WTC11 (cell line): ENCODE measurements around the gene TMEM212. TPM values are rescaled to one million over a fixed set of nuclear protein-coding genes. Genes with fewer than 3 reads are reported as not detected.

Source experiments
- ATAC-seq: fragments of 200-7000 bp; cut with Tn5 transposase; 2 replicates; pipeline ENCODE4 v1.10.0; 2021; ENCODE audit warnings: mild to moderate bottlenecking, moderate library complexity
- CTCF ChIA-PET: fragments of 300-600 bp; sonication (Branson Sonifier 250); formaldehyde crosslinking; loops from one replicate; lab custom pipeline; 2021; ENCODE audit warnings: antibody characterized with exemption; lab: Charles Lee
- POLR2A ChIA-PET: fragments of 350-600 bp; sonication (Branson Sonifier 250); formaldehyde crosslinking; loops from one replicate; lab custom pipeline; 2021; ENCODE audit warnings: antibody characterized with exemption; lab: Charles Lee
- DNase-seq: peaks from one replicate; pipeline ENCODE4 v3.0.0; 2021; ENCODE audit warnings: low spot score
- H3K27ac Mint-ChIP-seq: 2 replicates; pipeline ENCODE4 v1.8.0; 2021; ENCODE audit warnings: mixed read lengths
- H3K27me3 Mint-ChIP-seq: 2 replicates; pipeline ENCODE4 v1.8.0; 2021; ENCODE audit warnings: low read depth, mild to moderate bottlenecking, moderate library complexity, mixed read lengths
- H3K36me3 Mint-ChIP-seq: 2 replicates; pipeline ENCODE4 v1.8.0; 2021; ENCODE audit warnings: mixed read lengths
- H3K4me1 Mint-ChIP-seq: 2 replicates; pipeline ENCODE4 v1.8.0; 2022; ENCODE audit warnings: mixed read lengths
- H3K4me3 Mint-ChIP-seq: 2 replicates; pipeline ENCODE4 v1.8.0; 2021; ENCODE audit warnings: mild to moderate bottlenecking, moderate library complexity, mixed read lengths
- H3K9me3 Mint-ChIP-seq: 2 replicates; pipeline ENCODE4 v1.8.0; 2021; ENCODE audit warnings: mixed read lengths
- ARID4B ChIP-seq: sonication (generic); formaldehyde crosslinking; IDR thresholded peaks from 2 replicates; pipeline ENCODE4 v1.8.0; 2023; ENCODE audit warnings: missing genetic modification reagents, mild to moderate bottlenecking, borderline replicate concordance
- ATF2 ChIP-seq: sonication (generic); formaldehyde crosslinking; IDR thresholded peaks from 2 replicates; pipeline ENCODE4 v1.8.1; 2022; ENCODE audit warnings: low read depth, missing genetic modification reagents, borderline replicate concordance
- CTCF ChIP-seq: fragments of 200-600 bp; IDR thresholded peaks from 2 replicates; pipeline ENCODE4 v1.8.0; 2022; ENCODE audit warnings: antibody characterized with exemption
- EMX1 ChIP-seq: fragments of 250-450 bp; sonication (Bioruptor Pico); IDR thresholded peaks from 2 replicates; pipeline ENCODE4 v1.8.0; 2021; ENCODE audit warnings: mild to moderate bottlenecking
- ETV6 ChIP-seq: sonication (generic); formaldehyde crosslinking; IDR thresholded peaks from 2 replicates; pipeline ENCODE4 v1.8.1; 2022; ENCODE audit warnings: mild to moderate bottlenecking, missing genetic modification reagents
- FOXP1 ChIP-seq: sonication (generic); formaldehyde crosslinking; IDR thresholded peaks from 2 replicates; pipeline ENCODE4 v1.8.0; 2022; ENCODE audit warnings: missing genetic modification reagents, mild to moderate bottlenecking, moderate library complexity, borderline replicate concordance
- GABPB1 ChIP-seq: sonication (generic); formaldehyde crosslinking; IDR thresholded peaks from 2 replicates; pipeline ENCODE4 v1.8.1; 2023; ENCODE audit warnings: mild to moderate bottlenecking, missing genetic modification reagents
- HMGA2 ChIP-seq: fragments of 250-450 bp; sonication (Bioruptor Pico); IDR thresholded peaks from 2 replicates; pipeline ENCODE4 v1.4.0; 2021; ENCODE audit warnings: mild to moderate bottlenecking, moderate library complexity
- JAZF1 ChIP-seq: fragments of 250-450 bp; sonication (Bioruptor Pico); IDR thresholded peaks from 2 replicates; pipeline ENCODE4 v1.9.0; 2021; ENCODE audit warnings: moderate library complexity, mild to moderate bottlenecking, inconsistent platforms
- KAT7 ChIP-seq: sonication (generic); formaldehyde crosslinking; IDR thresholded peaks from 2 replicates; pipeline ENCODE4 v1.8.1; 2023; ENCODE audit warnings: missing genetic modification reagents, mild to moderate bottlenecking, borderline replicate concordance
- MXD4 ChIP-seq: fragments of 250-450 bp; sonication (Bioruptor Pico); IDR thresholded peaks from 2 replicates; pipeline ENCODE4 v1.8.0; 2021; ENCODE audit warnings: mild to moderate bottlenecking, moderate library complexity, borderline replicate concordance
- NR1H2 ChIP-seq: sonication (generic); formaldehyde crosslinking; IDR thresholded peaks from 2 replicates; pipeline ENCODE4 v1.9.0; 2021; ENCODE audit warnings: mild to moderate bottlenecking, moderate library complexity, missing genetic modification reagents
- RELA ChIP-seq: sonication (generic); formaldehyde crosslinking; IDR thresholded peaks from 2 replicates; pipeline ENCODE4 v1.8.1; 2022; ENCODE audit warnings: missing genetic modification reagents, mild to moderate bottlenecking, borderline replicate concordance
- SOX15 ChIP-seq: fragments of 250-450 bp; sonication (Bioruptor Pico); IDR thresholded peaks from 2 replicates; pipeline ENCODE4 v1.9.0; 2021; ENCODE audit warnings: mild to moderate bottlenecking
- TEAD1 ChIP-seq: sonication (generic); formaldehyde crosslinking; IDR thresholded peaks from 2 replicates; pipeline ENCODE4 v1.8.0; 2022; ENCODE audit warnings: mild to moderate bottlenecking, missing genetic modification reagents
- ZNF121 ChIP-seq: sonication (generic); formaldehyde crosslinking; IDR thresholded peaks from 2 replicates; pipeline ENCODE4 v1.8.0; 2023; ENCODE audit warnings: missing genetic modification reagents
- ZNF138 ChIP-seq: sonication (generic); formaldehyde crosslinking; conservative IDR thresholded peaks from 2 replicates; pipeline ENCODE4 v1.8.1; 2022; ENCODE audit warnings: mild to moderate bottlenecking, moderate library complexity, missing genetic modification reagents
- total RNA-seq: library from RNA; stranded (reverse); gene quantifications from 3 replicates; pipeline ENCODE4 v1.2.3, GENCODE V29; 2021
- TF ChIP-seq, protein P1 (sequence below): fragments of 250-450 bp; sonication (Bioruptor Pico); IDR thresholded peaks from 2 replicates; pipeline ENCODE4 v1.9.0; 2021; ENCODE audit warnings: mild to moderate bottlenecking

TMEM212 gene
- total RNA-seq, 1 experiment from 2014 or later, result not detected

DNA sequence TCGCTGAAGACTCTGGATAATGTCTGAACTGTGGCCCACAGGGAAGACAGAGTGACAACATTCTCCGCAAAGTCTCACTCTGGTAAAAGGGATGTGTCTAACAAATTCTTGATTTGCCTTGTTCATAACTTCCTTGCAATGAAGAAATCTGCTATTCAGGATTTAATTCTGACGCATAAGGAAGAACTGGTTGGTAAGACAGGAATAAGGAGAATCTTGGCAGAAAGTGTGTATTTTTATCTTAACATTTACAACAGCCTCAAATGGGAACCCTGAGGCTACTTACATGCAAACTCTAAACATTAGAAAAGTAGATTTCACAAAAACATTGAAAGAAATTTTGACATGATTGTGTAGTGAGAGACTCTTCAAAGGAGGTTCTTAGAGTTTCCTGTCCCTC is 22.1 kb upstream of the TMEM212 start (continued):
- TF ChIP-seq SOX15 (CRISPR knock-in tag) (no peak), ATF2 (CRISPR knock-in tag) (no peak)
- TF ChIP-seq, all 79 proteins: peak for 0

GRCh38 chr3:171821778-171822358 is 21.3 kb upstream of the TMEM212 start:
- no peak for ATAC-seq
- Mint-ChIP-seq H3K27ac (no peak overlapping the region), H3K27me3 (no peaks in the 10 kb centered on the region; the same call in 1 of the 2 replicates), H3K36me3 (no peaks in the 10 kb centered on the region), H3K4me3 (no peak overlapping the region), H3K9me3 (peaks cover 5% of the 10 kb centered on the region), H3K4me1 (peaks cover 30% of the 10 kb centered on the region)
- ChIA-PET CTCF (interaction anchor here (0.9 kb wide), 1 partner anchor 8 kb away, joined by 3 read pairs; no protein-coding TSS in a partner anchor), POLR2A (no interaction called here)
- DNase-seq, result no peak
- no peak for TF ChIP-seq MXD4 (CRISPR knock-in tag)
- TF ChIP-seq, protein P1, sequence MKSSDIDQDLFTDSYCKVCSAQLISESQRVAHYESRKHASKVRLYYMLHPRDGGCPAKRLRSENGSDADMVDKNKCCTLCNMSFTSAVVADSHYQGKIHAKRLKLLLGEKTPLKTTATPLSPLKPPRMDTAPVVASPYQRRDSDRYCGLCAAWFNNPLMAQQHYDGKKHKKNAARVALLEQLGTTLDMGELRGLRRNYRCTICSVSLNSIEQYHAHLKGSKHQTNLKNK (CRISPR knock-in tag), result no peak
- no peak for TF ChIP-seq GABPB1 (CRISPR knock-in tag)
- no peak for TF ChIP-seq EMX1 (CRISPR knock-in tag)
- TF ChIP-seq KAT7 (CRISPR knock-in tag), result no peak
- TF ChIP-seq NR1H2 (CRISPR knock-in tag), result no peak

GRCh38 chr3:171822431-171823106 is 20.6 kb upstream of the TMEM212 start:
- H3K9me3 Mint-ChIP-seq, result peaks cover 5% of the 10 kb centered on the region
- no peak for TF ChIP-seq NR1H2 (CRISPR knock-in tag)
- TF ChIP-seq ZNF138 (CRISPR knock-in tag), result no peak
- no peak for TF ChIP-seq JAZF1 (CRISPR knock-in tag)
- no peak for TF ChIP-seq ZNF121 (CRISPR knock-in tag)
- no peak overlapping the region for H3K27ac Mint-ChIP-seq
- no peak for ATAC-seq
- H3K27me3 Mint-ChIP-seq, result no peaks in the 10 kb centered on the region; the same call in 1 of the 2 replicates
- no peaks in the 10 kb centered on the region for H3K36me3 Mint-ChIP-seq
- H3K4me3 Mint-ChIP-seq, result no peak overlapping the region
- peaks cover 32% of the 10 kb centered on the region for H3K4me1 Mint-ChIP-seq
- DNase-seq, result no peak
- ChIA-PET CTCF (interaction anchor here (0.9 kb wide), 1 partner anchor 46 kb away, joined by 4 read pairs; no protein-coding TSS in a partner anchor), POLR2A (no interaction called here)

- ATAC-seq (no peak; the same call in 1 of the 2 replicates), DNase-seq (no peak)
- H3K36me3 Mint-ChIP-seq, result no peaks in the 10 kb centered on the region
- H3K4me1 Mint-ChIP-seq, result peaks cover 34% of the 10 kb centered on the region
- no peaks in the 10 kb centered on the region for H3K9me3 Mint-ChIP-seq
- no peak for TF ChIP-seq FOXP1 (CRISPR knock-in tag)
- TF ChIP-seq ETV6 (CRISPR knock-in tag), result no peak
- no peak overlapping the region for H3K4me3 Mint-ChIP-seq
- peaks cover 3% of the 10 kb centered on the region; the same call in 1 of the 2 replicates for H3K27me3 Mint-ChIP-seq
- ChIA-PET POLR2A (no interaction called here), CTCF (interaction anchor here (0.9 to 1.6 kb wide), 4 partner anchors 10 to 210 kb away, joined by 3 to 8 read pairs (median 4); no protein-coding TSS in a partner anchor)
- H3K27ac Mint-ChIP-seq, result no peak overlapping the region
Observed at GRCh38 chr3:171824116-171824515, 19.0 kb upstream of the TMEM212 start.

- peaks cover 39% of the 10 kb centered on the region for H3K4me1 Mint-ChIP-seq
- no peak overlapping the region for H3K4me3 Mint-ChIP-seq
- no peak overlapping the region for H3K27ac Mint-ChIP-seq
- TF ChIP-seq CTCF (no peak), ARID4B (no peak), TEAD1 (CRISPR knock-in tag) (no peak), RELA (CRISPR knock-in tag) (no peak), EMX1 (CRISPR knock-in tag) (no peak), HMGA2 (CRISPR knock-in tag) (no peak)
Observed at GRCh38 chr3:171824824-171825221, 18.3 kb upstream of the TMEM212 start.

More at GRCh38 chr3:171824824-171825221, 18.3 kb upstream of the TMEM212 start:
- CTCF ChIA-PET, result interaction anchor here (0.9 to 1.6 kb wide), 6 partner anchors 9 to 211 kb away, joined by 3 to 8 read pairs (median 4); no protein-coding TSS in a partner anchor
- Mint-ChIP-seq H3K36me3 (no peaks in the 10 kb centered on the region), H3K9me3 (no peaks in the 10 kb centered on the region), H3K27me3 (peaks cover 3% of the 10 kb centered on the region; the same call in 1 of the 2 replicates)
- POLR2A ChIA-PET, result no interaction called here
- ATAC-seq, result peak; percentile 19; the same call in 1 of the 2 replicates
- no peak for DNase-seq
